CD4-positive, alpha-beta T cell treated with Interleukin-17A for 4 hours (primary cell): ENCODE data around the gene NEURL2.
A peak's percentile ranks its signal among the peaks of the same experiment; 100 is the strongest.

Source experiments
- DNase-seq: peaks from one replicate; pipeline ENCODE4 v3.0.0-alpha.2; 2020; ENCODE audit warnings: mixed read lengths

NEURL2 gene

DNA sequence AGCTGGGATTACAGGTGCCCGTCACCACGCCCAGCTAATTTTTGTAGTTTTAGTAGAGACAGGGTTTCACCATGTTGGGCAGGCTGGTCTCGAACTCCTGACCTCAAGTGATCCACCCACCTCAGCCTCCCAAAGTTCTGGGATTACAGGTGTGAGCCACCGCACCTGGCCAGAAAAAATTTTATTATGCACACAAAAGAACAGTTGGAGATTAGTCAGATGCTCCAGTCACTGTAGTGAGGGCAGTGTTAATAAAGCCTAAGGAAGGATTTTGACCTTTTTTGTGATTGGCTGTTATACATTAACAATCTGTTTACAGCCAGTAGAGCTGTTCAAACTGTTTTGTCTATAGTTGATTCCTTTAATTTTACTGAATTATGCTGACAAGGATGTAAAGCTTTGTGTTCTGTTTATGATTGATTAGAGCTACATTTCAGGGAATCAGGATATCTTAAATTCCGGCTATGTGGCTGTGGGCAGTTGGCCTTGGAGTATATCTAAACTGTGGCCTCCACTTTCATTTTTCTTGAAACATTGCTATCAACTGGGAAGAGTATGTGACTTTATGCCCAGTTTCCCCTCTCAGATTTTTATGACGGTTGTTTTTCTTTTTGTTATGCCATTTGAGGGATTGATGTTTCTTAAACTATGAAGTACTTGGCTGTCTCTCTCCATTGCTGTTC lies 23.7 kb downstream of the NEURL2 start:
- no peak for DNase-seq

DNA sequence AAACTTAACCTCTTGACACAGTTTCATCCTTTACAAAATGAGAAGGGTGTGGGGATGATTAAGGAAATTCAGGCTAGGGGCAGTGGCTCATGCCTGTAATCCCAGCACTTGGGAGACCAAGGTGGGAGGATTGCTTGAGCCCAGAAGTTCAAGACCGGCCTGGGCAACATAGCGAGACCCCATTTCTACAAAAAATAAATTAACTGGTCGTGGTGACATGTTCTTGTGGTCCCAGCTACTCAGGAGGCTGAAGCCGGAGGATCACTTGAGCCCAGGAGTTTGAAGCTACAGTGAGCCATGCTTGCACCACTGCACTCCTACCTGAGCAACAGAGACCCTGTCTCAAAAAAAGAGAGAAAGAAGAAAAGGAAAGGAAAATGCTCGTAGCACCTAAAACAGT lies 24.6 kb downstream of the NEURL2 start:
- no peak for DNase-seq

DNA sequence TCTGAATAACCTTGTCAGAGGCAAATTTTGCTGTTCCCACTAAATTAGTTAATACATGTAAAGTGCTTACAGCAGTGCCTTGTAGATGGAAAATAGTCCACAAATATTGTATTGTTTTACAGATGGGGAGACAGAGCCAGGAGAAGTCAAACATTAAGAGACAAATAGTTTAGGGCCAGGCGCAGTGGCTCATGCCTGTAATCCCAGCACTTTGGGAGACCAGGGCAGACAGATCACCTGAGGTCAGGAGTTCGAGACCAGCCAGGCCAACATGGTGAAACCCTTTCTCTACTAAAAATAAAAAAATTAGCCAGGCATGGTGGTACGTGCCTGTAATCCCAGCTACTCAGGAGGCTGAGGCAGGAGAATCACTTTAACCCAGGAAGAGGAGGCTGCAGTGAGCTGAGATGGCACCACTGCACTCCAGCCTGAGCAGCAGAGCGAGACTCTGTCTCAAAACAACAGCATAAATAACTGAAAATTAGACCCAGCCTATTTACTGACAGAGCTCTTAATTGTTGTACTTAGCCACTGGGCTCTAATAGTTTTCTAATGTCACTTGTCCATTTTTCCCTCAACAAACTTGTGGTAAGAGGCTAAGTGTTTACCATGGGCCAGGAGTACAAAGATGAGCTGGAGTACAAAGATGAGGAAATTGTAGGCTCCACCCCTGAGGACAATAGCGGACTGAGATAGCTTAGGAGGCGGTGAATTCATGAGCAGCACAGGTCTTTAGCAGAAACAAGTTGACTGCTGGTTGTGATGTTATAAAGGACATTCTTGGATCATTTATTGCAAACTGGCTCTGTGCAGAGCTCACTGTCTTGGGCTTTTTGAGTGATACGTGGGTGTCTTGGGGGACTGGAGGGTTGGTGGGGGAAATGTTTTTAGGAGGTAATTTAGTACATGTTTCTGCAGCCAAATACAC lies 27.2 kb downstream of the NEURL2 start:
- DNase-seq, result no peak

DNA sequence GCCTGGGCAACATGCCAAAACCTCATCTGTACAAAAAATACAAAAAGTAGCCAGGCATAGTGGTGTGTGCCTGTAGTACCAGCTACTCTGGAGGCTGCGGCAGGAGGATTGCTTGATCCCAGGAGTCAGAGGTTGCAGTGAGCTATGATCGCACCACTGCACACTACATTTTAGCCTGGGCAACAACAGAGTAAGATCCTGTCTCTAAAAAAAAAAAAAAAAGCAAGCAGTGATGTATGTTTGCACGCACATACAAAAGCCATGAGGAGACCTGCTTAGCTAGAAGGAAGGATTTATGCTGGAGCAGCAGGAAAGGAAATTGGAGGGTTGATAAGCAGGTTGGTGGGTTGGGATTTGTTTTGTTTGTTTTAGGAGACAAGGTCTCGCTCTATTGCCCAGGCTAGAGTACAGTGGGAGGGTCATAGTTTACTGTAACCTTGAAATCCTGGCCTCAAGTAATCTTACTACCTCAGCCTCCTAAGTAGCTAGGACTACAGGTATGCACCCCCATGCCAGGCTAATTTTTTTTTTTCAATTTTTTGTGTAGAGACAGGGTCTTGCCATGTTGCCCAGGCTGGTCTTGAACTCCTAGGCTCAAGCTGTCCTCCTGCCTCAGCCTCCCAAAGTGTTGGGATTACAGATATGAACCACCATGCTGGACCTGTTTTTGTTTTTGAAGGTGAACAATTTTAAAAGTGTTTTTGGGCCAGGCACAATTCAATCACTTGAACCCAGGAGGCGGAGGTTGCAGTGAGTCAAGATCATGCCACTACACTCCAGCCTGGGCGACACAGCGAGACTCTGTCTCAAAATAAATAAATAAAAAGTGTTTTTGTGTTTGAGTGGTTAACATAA lies 29.6 kb downstream of the NEURL2 start:
- no peak for DNase-seq

DNA sequence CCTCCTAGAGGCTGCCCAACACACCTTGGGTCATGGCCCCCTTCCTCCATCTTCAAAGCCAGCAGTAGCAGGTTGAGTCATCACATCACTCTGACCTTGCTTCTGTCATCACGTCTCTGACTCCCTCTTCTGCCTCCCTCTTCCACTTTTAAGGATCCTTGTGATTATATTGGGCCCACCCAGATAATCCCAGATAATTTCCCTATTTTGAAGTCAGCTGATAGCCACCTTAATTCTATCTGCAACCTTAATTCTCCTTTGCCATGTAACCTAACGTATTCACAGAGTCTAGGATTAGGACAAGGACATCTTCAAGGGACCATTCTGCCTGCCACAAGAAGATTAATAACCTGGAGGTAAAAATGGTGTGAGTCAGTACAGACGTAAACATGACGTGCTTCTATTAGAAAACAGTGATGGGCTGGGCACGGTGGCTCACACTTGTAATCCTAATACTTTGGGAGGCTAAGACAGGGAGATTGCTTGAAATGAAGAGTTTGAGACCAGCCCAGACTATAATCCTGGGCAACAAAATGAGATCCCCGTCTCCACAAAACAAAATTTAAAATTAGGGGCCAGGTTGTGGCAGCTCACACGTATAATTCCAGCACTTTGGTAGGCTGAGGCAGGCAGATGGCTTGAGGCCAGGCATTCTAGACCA lies 30.3 kb downstream of the NEURL2 start:
- no peak for DNase-seq

DNA sequence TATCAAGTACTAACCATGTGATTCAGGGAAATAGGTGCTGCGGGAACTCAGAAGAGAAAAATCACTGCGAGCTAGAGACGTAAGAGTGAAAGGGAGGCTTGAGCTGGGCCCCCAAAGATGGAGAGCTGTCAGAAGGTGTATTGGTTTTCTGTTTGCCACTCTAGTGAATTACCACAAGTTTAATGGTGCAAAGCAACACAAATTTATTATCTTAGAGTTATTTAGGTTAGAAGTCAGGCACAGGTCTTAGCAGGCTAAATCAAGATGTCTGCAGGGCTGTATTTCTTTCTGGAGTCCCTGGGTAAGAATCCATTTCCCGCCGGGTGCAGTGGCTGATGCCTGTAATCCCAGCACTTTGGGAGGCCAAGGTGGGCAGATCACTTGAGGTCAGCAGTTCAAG lies 31.1 kb downstream of the NEURL2 start:
- DNase-seq, result no peak

DNA sequence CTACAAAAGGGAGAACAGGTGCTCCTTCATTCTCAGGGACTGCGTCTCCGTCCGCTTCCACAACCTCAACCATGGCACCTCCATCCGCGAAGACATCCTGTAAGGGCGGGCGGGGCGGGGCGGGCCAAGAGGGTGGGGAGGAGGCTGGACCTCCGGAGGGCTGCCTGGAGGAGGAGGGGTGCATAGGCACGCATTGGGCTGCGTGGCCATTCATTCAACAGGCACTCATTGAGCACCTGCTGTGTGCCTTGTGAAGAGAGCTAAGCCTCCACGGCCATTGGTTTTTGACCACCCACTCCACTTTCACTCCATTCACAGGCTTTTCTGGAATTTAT lies 33.2 kb downstream of the NEURL2 start:
- peak; percentile 56 for DNase-seq

DNA sequence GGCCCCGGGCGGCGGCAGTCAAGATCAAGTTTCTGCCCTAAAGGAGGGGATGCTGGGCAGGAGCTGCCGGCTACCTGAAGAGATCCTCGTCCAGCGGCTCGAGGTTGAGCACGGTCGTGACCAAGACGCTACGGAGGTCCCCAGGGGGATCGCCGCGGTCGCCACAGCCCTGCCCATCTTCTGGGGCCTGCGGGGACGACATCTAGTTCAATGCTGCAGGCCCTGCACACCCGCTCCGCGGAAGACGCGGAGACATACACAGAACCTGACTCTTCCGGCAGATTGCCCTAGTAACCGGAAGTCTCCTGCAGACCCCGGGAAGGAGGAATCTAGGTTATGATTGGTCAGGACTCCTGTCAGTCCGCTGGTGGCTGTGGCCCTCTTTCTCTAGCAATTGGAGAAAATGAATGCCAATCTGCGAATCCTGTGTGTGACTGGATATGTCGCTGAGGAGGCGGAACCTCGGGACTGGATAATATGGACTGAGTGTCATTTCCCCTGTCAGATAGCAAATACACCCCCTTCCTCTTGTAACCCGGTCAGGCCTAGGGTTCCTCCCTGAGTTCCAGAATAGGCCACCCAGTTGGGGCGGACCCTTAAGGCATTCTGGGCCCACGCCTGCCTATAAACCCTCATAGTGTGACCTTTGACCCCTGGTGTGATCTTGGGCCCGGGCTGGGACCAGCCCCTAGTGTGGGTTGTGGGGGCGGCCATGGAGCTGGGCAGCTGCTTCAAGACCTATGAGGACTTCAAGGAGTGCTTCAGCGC lies 33.7 kb downstream of the NEURL2 start, which contains the start of the genes ACOT8 and ZSWIM3:
Gene ACOT8, minus strand, starts transcription at position 279 of the 768 bp plus-strand sequence. Its CDS starts 77 bp downstream, at position 202.
Gene ZSWIM3, plus strand, starts transcription at position 501 of the 768 bp plus-strand sequence. Its CDS starts 212 bp downstream, at position 713.
- peak; percentile 92 for DNase-seq

DNA sequence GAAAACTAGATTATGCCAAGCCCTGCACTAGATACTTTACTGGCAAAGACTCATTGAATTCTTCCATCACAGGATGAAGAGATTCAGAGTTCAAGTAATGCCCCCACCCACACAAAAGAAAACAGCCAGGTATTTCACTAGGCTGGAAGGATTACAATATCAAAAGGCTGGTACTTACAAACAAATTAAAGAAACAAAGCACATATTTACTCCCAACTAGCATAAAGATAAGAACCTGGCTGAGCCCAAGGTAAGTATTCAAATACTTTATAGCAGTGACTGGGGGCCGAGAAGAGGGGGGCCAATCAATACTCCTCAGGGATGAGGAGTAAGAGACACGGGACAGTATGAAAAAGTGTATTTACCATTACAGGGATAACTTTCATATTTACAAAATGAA lies 37.5 kb downstream of the NEURL2 start:
- DNase-seq, result no peak

DNA sequence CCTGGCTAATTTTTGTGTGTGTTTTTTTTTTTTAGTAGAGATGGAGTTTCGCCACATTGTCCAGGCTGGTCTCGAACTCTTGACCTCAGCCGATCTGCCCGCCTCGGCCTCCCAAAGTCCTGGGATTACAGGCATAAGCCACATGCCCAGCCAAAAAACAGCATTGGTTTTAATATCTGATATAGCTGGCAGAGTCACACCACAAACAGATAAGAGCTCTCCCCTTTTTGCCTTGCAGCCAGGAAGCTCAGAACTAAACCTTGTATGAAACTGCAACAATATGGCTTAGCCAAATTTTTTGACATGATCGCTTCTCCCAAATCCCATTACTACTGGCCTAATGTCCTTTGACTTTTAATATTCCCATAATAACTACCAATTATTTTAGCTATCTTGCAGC lies 38.7 kb downstream of the NEURL2 start:
- DNase-seq, result no peak

DNA sequence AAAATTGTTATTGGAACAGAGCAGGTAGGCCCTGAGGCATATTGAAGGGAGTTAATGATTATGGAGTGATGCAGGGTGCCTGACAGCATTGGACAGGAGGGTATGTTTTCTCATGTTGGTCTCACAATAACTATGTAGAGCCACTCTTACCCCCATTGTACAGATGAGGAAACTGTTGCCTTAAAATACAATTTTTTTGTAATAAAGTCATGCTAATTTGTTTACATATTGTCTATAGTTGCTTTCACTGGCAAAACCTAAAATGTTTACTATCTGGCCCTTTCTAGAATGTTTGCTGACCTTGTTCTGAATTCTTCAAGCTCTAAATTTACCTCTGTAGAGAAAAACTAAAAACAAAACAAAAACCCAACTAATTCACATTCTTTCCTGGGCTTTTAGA lies 39.5 kb downstream of the NEURL2 start:
- no peak for DNase-seq

DNA sequence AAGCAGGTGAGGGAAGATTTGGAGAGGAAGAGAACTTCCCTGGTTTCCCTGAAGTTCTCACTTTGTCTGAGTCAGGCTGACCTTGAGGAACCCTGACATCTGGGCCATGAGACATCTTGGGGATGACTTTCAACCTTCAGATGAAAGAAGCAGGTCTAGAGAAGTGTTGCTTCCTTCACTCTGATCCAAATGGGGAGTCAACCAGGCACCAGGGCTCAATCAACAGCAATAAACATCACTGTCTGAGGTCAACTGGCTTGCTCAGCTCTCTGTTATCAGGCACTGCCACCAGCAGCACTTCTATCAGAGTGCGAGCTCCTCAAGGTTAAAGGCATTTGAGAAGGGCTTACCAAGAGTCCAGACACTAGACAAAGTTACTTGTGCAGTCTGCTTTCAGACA lies 40.1 kb downstream of the NEURL2 start:
- DNase-seq, result no peak

DNA sequence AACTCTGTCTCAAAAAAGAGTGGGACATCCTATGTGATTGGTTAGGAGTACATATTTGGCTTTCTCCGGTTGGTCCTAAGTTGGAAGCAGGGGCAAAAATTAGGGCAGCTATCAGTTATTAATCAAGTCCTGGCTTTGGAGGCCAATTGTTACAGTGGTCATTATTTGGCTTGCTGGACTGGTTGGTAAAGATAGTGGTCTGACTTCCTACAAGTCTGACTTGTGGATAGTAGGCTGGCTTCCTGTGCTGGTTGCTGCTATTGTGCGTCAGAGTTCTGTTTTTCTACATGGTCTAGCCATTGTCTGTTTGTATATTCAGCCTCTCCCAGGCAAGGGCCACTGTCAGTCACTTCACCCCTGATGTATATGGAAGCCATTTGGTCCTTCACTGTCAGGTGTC lies 40.8 kb downstream of the NEURL2 start:
- no peak for DNase-seq

DNA sequence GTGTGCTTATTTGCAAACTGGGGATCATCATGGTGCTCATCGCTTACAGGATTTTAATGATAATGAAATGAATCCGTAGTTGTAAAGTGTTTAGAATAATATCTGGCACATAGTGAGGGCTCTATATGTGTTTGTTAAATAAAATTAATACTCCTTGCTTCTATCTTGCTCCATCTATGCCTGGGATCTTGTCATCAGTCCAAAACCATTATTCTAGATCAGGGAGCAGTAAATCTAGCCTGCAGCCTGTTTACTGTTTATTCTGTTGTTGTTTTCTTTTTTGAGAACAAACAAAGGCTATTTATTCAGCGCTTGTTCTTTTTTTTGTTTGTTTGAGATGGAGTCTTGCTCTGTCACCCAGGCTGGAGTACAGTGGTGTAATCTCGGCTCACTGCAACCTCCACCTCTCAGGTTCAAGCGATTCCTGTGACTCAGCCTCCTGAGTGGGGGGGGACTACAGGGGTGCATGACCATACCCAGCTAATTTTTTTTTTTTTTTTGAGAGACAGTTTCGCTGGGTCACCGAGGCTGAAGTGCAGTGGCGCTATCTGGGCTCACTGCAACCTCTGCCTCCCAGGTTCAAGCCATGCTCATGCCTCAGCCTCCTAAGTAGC lies 41.9 kb downstream of the NEURL2 start:
- no peak for DNase-seq

DNA sequence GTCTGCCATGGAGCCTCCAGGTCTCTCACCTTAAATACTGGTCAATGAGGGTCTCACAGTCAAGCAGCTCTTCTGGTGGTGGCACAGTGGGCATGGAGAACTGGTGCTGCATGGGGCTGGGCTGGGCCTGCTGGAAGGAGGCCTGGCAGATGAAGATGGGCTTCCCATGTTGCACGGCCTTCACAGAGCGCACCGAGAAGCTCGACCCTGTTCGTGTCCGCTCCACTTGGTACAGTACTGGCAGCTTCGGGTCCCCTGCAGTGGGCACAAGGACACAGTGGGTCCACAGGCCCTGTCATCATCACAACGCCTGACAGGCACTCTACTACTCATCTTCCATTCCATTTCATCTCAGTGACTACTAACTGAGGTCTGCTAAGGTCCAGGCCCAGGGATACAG lies 42.6 kb downstream of the NEURL2 start:
- no peak for DNase-seq

DNA sequence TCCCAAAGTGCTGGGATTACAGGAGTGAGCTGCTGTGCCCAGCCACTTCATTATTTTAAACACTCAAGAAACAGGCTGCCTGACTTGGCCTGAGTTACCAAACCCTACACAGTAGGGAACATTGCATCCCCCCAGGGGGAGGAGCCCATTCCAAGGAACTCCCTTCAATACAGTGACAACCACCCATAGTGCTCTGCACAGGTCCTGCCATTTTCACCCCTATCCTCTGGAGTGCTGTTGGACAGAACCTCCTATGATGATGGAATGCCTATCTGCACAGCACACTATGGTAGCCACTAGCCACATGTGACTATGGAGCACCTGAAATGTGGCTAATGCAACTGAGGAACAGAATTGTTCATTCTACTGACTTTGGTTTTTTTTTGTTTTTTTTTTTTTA lies 45.6 kb downstream of the NEURL2 start:
- DNase-seq, result no peak

DNA sequence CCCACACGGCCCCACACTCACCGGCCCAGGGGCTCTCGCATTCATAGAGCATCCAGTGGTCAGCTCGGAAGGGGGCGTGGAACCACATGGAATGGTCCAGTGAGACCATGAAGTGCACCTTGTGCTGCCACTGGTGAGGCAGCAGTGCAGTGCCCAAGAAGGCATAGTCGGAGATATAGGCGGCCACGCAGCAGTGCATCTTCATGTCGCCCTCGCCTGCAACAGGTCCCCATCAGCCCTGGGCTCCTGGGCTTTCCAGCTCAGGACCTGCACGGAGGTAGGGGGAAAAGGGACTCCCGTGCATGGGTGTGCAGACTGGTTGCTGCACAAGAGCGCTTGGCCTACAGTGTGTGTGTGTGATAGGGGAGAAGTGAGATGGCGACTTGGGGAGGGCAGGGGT lies 47.5 kb downstream of the NEURL2 start:
- DNase-seq, result no peak

DNA sequence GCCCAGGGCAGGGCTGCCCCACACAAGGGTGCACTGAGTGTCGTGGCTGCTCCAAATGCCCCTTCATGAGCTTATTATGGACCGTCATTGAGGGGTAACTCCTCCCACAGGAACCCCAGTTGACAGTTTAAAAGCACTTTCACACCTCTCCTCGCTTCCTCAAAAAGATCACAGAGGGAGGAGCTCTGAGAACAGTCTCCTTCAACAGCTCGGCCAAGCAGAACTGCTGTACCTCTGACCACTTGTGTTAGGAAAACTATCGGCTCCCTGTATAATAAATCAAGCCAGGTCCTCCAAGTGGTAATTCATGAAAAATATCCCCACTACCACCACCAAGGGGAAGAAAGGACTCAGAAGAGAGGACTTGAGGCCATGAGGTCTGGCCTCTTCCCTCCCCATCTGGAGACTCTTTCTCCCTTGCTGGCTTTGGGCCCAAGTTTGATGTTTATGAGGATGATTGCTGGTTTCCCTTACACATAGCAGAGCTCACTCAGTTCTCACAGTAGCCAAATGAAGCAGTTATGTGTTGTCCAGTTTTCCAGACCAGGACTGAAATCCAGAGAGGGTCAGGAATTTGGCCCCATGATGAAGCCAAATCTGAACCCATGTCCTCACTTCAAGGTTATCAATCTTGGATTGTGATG lies 48.7 kb downstream of the NEURL2 start:
- no peak for DNase-seq

DNA sequence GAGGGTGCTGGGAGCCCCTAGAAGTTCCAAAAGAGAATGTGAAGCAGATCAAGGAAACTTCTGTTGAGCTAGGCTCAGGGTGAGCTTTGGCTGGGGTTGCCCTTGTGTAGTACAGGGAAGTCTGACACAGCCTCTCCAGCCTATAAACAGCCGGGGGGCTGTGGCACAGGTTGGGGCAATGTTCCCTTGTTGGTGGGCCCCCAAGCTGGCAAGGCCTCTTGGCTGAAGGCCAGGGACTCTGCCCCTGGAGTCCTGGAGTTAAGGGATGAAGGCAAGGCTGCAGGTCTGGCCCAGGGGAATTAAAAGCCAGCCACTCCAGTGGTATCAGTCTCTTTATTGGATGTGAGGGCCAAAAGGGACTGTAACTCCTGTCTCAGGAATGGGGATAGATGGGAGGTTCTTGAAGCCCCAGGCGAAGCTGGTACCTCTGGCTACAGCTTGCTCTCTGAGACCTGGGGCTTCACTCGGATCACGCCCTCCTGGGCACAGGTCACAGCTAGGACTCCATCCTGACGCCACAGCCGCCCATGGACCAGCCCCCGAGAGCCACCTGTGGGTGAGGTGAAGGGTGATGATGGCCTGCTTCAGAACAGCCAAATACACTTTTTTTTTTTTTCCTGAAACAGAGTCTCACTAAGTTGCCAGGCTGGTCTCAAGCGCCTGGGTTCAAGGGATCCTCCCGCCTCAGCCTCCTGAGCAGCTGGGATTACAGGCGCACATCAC lies 49.4 kb downstream of the NEURL2 start:
- DNase-seq, result no peak

DNA sequence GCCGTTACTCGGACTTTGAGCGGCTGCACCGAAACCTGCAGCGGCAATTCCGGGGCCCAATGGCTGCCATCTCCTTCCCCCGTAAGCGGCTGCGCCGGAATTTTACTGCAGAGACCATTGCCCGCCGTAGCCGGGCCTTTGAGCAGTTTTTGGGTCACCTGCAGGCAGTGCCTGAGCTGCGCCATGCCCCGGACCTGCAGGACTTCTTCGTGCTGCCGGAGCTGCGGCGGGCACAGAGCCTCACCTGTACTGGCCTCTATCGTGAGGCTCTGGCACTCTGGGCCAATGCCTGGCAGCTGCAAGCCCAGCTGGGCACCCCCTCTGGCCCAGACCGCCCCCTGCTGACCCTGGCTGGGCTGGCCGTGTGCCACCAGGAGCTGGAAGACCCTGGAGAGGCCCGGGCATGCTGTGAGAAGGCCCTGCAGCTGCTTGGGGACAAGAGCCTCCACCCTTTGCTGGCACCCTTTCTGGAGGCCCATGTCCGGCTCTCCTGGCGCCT lies 50.3 kb downstream of the NEURL2 start:
- no peak for DNase-seq
